Stimulated activated CD8-positive, alpha-beta memory T cell treated with anti-CD3 and anti-CD28 coated beads, Interleukin-4, amount 100 ng/mL, for 1 hour (primary cell): ENCODE results near the gene CAMTA1.
"Not testable (repeated sequence)": the region's sequence is repeated elsewhere in the genome, so short reads cannot be mapped to it uniquely, and the experiment has no call there.

ENCODE experiments used
- DNase-seq, 2 donors: peaks; one replicate each; pipeline ENCODE4 v3.0.0-alpha.2; 2020; ENCODE audit warnings: low read depth in 2 of 2, low spot score in 1 of 2

The CAMTA1 gene

DNA sequence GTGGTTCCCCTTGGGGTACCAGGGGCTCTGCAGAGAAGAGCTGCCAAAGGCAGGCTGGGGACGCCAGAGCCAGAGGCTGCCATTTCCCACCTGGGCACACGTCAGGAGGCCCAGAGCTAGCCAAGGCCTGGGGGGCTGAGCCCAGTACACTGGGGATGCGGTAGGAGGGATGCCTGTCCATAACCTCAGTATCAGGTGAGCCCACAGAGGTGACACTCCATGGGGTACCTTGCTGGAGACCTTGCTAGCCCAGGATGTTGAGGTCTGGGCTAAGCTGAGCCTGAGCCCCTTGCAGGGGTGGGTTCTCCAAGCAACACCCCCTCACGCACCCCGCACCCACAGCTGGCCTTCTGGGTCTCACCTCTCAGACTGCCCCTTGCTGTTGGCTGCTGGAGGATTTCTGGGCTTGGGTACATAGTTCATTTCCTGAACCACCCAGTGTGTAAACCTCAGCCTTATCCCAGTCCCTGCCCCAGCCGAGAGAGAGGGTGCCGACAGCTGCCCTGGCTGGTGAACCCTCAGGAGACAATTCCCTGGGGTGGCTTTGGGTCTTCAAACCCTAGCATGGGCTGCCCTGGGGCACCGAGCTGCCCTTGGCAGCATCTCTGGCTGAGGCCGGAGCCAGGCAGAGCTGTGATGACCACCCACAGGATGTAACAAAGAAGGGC is 893.4 kb downstream of the CAMTA1 start:
- no peak for DNase-seq

- no peak for DNase-seq
These were observed 894.1 kb downstream of the CAMTA1 start for GRCh38 chr1:7679159-7679872.

DNA sequence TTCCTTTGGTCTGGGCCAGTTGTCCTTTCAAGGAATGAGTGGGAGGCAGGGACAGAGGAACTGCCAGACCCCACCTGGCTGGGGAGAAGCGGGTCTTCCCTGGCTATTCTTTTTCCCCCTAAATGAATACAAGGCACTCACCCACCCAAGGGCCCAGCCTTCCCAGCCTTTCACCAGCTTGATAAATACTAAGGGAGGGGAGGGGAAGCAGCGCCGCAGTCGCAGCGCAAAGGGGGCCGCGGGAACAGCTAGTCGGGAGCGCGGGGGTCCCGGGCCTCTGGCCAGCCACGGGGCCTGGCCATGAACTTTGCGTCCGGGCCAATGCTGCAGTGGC is 894.6 kb downstream of the CAMTA1 start:
- no peak for DNase-seq

DNA sequence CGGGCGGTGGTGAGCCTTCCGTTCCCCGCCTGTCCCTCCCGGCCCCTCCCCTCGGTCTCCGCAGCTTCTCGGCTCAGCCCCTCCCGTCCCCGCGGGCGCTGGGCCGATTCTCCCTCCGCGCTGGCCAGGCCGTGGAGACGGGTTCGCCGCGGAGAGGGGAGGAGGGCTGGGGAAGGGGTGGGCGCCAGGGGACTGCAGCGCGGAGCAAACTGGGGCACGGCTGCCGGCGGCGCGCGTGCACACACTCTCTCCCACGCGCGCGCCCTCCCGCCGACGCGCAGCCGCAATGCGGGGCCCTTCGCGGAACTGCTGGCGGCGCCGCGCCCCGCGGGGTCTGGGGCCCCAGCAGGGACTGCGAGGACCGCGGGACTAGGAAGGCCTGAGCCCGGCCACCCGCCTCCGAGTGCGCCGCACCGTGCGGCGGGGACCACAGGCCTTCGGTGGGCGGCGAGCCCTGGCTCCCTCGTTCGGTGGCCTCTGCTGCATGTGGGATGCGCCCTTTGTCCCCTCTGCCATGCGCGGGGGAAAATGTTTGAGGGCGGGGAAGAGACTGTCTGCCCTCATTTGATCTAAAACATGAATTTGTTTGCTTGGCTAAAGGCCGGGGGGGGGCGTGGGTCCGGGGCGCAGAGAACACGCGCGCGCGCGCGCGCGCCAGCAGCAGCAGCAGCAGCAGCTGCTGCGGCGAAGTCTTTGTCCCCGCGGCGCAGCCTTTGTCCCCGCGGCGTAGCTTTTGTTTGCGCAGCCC is 895.1 kb downstream of the CAMTA1 start:
- DNase-seq, result no peak

DNA sequence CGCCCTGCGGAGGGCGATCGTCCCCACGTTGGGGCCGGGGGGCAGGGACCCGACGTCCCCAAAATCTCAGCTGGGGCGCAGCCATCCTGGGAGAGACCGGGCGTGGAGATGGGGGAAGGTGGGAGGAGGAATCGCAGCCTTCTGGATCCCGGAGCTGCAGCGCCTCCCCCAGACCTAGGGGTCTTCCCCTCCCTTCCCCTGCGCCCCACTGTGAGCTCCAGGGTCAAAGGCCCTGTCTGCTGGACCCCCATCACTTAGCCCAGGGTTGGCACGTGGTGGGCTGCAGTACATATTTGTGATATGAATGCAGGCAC is 895.7 kb downstream of the CAMTA1 start:
- no peak for DNase-seq

- DNase-seq, result no peak
These were observed 896.1 kb downstream of the CAMTA1 start for GRCh38 chr1:7681401-7681800.

DNA sequence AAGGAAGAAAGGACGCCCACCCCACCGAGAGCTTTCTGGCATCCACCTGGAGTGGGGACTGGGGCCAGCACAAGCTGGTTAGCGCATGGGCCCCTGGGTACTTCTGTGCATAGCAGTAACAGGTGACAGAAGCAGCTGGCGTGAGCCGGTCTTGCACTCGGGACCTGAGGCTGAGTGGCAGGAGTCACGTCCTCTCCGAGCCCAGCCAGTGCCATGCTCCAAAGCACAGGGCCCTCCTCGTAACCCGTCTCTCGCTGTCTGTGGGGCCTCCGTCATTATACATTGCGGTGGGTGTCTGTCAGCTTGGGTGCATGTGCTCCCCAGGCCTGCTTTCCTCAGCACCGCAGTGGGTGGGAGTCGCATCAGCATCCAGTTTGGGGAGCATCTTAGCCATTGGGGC is 898.3 kb downstream of the CAMTA1 start:
- no peak for DNase-seq

DNA sequence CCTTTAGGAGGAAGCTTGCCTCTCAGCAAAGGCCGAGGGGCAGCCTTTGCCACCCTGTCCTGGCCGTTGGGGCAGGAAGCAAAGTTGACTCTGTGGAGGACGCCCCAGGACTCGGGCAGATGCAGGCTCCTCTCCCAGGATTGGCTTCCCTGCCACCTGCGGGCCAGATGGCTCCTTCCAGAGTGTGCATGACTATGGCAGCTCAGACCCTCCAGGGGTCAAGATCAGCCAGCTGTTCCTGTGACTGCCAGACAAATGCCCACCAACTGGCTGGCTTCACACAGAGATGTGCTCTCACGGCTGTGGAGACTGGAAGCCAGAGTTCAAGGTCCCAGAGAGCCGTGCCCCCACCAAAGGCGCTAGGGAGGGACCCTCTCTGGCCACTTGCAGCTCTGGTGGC is 898.9 kb downstream of the CAMTA1 start:
- DNase-seq, result no peak

GRCh38 chr1:7684861-7685635 is 899.8 kb downstream of the CAMTA1 start:
- no peak for DNase-seq

DNA sequence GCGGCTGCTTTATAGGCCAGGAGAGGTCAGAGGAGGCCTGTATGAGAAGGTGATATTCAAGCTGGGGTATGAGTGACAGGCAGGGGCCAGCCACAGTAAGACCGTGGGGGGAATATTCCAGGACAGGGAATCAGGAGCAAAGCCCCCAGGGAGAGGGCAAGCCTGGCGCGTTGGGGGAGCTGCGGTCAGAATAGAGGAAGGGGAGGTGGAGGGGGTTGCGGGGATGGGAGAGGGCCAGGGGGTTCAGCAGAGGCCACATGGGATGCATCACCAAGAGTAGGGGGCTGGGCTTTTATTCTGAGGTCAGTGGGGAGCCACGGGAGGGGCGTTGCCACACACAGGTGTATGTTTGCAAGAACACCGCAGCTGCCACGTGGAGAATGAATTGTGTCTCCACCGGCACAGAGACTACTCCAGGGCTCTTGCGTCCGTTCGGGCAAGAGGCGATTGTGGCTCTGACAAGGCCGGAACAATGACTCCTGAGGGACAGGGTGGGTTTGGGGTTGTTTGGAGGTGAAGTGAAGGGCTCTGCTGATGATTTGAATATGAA is 901.1 kb downstream of the CAMTA1 start:
- DNase-seq, result no peak

GRCh38 chr1:7687411-7687810 is 902.2 kb downstream of the CAMTA1 start:
- no peak for DNase-seq

DNA sequence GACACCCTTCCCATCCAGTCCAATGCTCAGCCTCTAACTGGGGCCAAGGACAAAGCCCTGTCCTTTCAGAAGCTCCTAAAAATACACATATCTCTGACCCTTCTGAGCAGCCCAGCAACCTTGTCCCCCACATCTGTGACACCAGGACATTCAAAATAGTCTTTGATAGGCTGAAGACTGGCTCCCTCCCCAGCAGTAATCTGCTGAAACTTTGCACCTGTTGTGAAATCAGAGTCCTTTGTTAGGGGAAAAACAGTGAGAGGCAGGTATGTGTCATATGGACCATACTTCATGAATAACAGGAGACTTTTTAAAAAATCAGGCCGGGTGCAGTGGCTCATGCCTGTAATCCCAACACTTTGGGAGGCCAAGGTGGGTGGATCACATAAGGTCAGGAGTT is 903.4 kb downstream of the CAMTA1 start:
- no peak for DNase-seq

GRCh38 chr1:7689307-7689706 is 904.1 kb downstream of the CAMTA1 start:
- not testable (repeated sequence) for DNase-seq

DNA sequence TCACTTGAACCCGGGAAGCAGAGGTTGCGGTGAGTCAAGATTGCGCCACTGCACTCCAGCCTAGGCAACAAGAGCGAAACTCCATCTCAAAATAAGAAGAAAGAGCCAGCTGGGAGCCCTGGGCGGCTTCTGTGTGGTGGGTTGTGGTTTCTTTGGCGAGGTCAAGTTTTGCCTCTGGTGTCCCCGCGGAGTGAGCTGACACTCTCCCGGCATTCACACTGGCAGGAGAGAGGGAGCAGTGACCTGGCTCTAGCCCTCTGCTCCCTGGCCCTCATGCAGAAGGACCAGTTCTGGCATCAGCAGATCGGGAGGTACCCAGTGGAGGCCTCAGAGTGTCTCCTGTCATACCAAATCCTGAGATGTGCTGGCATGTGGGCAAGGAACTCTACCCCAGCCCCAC is 904.8 kb downstream of the CAMTA1 start:
- no peak for DNase-seq

- no peak for DNase-seq
These were observed 905.4 kb downstream of the CAMTA1 start for GRCh38 chr1:7690496-7691182.

DNA sequence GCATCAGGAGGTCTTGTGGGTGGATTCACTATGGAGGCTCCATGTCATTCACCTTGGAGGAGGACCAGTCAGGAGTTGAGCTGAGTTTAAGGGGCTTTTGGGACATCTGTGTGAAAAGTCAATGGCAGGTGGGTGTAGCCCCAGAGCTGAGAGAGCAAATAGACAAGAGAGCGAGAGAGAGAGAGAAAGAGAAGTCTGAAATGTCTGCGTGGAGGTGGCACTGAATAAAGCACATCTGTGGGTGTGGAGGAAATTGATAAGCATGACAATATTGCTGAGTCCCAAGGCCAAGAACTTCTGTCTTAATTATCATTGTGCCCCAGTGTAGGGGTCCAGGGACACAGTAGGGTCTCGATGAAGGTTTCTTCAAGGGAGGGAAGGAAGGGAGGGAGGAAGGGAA is 906.3 kb downstream of the CAMTA1 start:
- DNase-seq, result no peak

- no peak for DNase-seq
These were observed 906.8 kb downstream of the CAMTA1 start for GRCh38 chr1:7692005-7692404.

- DNase-seq, result not testable (repeated sequence)
These were observed 907.8 kb downstream of the CAMTA1 start for GRCh38 chr1:7693037-7693436.

DNA sequence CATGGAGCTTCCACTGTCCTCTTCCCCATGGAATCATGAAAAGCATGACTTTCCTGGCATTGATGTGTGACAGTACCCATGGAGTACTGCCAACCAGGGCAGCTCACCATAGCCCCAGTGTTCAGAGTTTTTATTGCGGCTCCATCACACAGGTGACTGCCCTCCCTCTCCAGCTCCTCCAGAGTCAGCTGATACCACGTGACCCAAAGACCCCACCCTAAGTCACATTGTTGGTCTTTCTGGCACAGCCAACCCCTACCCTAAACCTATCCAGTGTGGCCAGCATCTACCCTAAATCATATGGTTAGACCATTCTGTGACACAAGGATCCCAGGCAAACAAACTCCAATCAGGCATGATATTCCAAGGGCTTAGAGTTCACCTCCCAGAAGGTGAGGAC is 908.4 kb downstream of the CAMTA1 start:
- no peak for DNase-seq

DNA sequence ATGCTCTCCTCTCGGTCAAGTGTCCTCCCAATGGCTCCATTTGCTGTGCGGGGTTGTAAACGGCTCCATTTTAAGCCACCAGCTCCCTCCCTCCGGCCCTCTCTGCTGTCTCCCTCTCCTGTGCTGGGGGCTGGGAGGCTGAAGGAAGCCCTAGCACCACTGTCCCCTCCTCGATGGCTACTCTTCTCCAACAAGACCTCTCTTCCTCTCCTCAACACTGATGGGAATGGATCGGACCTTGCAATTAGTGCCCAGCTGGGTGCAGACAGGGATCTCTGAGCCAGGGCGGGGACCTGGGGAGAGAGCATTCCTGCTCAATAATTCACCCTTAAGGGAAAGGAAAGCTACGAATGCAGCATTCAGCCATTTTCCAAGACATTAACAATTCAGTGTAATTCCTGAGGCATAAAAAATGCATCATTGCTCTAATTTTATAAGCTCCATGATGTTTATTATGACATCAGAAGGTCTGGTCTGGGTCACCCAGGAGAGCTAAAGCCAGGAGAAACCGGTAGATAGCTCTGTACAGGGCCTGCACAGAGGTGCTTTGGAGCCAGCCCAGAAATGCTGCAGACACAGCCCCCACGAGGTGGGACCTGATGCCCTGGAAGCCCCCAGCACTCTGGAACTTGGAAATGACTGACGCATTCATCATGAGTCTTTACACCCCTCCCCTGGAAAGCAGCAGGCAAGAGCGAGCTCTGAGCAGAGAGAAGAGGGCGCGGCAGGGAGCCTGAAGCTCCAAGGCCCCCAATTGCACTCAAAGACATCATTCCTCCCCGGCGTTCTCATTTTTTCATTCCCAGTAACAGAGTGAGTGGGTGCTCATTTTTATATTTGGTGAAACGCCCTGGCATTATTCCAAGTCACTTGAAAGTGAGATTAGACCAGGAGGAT is 909.6 kb downstream of the CAMTA1 start:
- no peak for DNase-seq
